ENCODE measurements around the gene ANKFN1.

The ANKFN1 gene

DNA sequence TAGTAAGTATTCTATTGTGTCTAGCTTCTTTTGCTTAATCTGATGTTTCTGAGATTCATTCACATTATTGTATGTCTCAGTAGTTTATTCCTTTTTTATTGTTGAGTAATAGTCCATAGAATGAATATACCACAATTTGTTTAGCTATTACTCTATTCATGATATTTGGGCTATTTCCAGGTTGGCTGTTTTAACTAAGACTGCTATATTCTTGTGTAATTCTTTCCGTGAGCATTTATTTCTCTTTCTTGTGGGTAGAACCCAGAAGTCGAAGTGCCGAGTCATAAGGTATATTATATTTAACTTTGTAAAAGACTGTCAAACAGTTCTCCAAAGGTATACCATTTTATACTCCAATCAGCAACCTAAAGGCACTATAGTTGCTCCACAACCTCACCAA lies 160.8 kb downstream of the ANKFN1 start:
- H3K36me3 ChIP-seq (replicated peaks; ENCODE audit: insufficient read depth, low read length): no peaks in the 10 kb centered on the region
- H3K4me3 ChIP-seq (ENCODE audit: low read length): no peak overlapping the region
- no peaks in the 10 kb centered on the region for H3K9me3 ChIP-seq (replicated peaks; ENCODE audit: insufficient read depth, low read length)
- H3F3A ChIP-seq (ENCODE audit: insufficient read depth, low read length): no peaks in the 10 kb centered on the region
- no peak for TF ChIP-seq EZH2phosphoT487 (IDR thresholded peaks at IDR 0.05; ENCODE audit: low read length)
- H3K9ac ChIP-seq (ENCODE audit: low read length): no peak overlapping the region
- no peak overlapping the region for H2AFZ ChIP-seq (ENCODE audit: low read length)
- H3K4me2 ChIP-seq (ENCODE audit: low read depth, low read length): no peak overlapping the region
- no peak overlapping the region for H3K27ac ChIP-seq (ENCODE audit: low read length)
- H3K79me2 ChIP-seq (ENCODE audit: low read length): no peaks in the 10 kb centered on the region
- no peak for DNase-seq
- no peaks in the 10 kb centered on the region for H3K4me1 ChIP-seq (ENCODE audit: low read length)
- H4K20me1 ChIP-seq (ENCODE audit: insufficient read depth, low read length): no peaks in the 10 kb centered on the region
- no peaks in the 10 kb centered on the region for H3K27me3 ChIP-seq (replicated peaks; ENCODE audit: insufficient read depth, low read length)
- H3K9me2 ChIP-seq (replicated peaks; ENCODE audit: insufficient read depth, low read length): no peaks in the 10 kb centered on the region

DNA sequence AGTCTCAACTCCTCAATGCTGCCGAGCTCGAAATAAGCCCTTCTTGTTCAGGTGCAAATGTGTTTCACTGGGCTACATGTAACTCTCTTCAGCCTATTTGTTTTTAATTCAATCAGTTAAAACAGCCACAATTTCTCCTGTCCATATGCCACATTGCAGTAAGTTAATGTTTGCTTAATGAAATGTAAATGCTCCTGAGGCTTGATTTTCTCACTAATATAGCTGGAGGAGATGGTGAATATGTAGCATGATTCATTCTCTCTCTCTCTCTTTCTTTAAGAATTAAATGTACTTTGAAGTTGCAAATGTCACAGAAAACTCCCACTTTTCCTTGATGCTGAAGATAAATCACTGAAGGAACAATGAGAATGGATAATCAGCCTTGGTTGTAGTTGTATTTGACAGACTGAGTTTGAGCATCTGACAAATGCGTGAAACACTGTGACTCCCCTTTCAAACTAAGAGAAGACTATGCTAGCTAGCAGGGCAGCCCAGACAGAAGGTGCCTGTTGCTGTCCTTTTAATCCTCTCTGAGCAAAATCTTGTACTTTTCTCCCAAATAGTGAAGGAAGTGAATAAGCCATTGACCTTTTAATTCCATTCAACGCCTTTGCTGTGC lies 161.8 kb downstream of the ANKFN1 start:
- Histone ChIP-seq H4K20me1 (ENCODE audit: insufficient read depth, low read length) (no peaks in the 10 kb centered on the region), H3K27ac (ENCODE audit: low read length) (no peak overlapping the region), H3K36me3 (replicated peaks; ENCODE audit: insufficient read depth, low read length) (no peaks in the 10 kb centered on the region), H3K9me2 (replicated peaks; ENCODE audit: insufficient read depth, low read length) (no peaks in the 10 kb centered on the region), H3K9ac (ENCODE audit: low read length) (no peak overlapping the region), H3F3A (ENCODE audit: insufficient read depth, low read length) (no peaks in the 10 kb centered on the region), H3K27me3 (replicated peaks; ENCODE audit: insufficient read depth, low read length) (no peaks in the 10 kb centered on the region), H2AFZ (ENCODE audit: low read length) (no peak overlapping the region), H3K79me2 (ENCODE audit: low read length) (no peaks in the 10 kb centered on the region), H3K9me3 (replicated peaks; ENCODE audit: insufficient read depth, low read length) (no peaks in the 10 kb centered on the region), H3K4me3 (ENCODE audit: low read length) (no peak overlapping the region), H3K4me1 (ENCODE audit: low read length) (no peaks in the 10 kb centered on the region), H3K4me2 (ENCODE audit: low read depth, low read length) (no peak overlapping the region)
- TF ChIP-seq, protein P1, sequence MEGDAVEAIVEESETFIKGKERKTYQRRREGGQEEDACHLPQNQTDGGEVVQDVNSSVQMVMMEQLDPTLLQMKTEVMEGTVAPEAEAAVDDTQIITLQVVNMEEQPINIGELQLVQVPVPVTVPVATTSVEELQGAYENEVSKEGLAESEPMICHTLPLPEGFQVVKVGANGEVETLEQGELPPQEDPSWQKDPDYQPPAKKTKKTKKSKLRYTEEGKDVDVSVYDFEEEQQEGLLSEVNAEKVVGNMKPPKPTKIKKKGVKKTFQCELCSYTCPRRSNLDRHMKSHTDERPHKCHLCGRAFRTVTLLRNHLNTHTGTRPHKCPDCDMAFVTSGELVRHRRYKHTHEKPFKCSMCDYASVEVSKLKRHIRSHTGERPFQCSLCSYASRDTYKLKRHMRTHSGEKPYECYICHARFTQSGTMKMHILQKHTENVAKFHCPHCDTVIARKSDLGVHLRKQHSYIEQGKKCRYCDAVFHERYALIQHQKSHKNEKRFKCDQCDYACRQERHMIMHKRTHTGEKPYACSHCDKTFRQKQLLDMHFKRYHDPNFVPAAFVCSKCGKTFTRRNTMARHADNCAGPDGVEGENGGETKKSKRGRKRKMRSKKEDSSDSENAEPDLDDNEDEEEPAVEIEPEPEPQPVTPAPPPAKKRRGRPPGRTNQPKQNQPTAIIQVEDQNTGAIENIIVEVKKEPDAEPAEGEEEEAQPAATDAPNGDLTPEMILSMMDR (IDR thresholded peaks at IDR 0.05; ENCODE audit: low read length): no peak
- no peak for TF ChIP-seq EZH2 (optimal IDR thresholded peaks at IDR 0.05; ENCODE audit: low read depth, low read length)
- TF ChIP-seq EZH2phosphoT487 (IDR thresholded peaks at IDR 0.05; ENCODE audit: low read length): no peak
- no peak for DNase-seq

DNA sequence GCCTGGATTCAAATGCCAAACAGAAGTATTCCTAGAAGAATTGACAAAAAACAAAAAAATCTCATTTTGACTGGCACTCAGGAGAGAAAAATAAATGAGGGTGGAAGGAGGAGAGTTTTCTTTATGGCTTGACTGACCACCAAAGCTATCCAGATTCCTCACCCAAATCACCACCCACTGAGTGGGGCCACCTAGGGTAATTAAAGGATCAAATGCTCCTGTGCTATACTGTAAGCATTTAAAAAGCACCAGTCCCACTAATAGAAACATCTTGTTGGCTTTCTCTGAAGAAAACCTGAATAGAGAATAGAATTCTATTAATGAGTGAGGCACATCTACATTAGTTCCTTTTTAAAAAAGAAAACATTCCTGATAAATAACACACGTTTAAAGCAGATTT lies 163.3 kb downstream of the ANKFN1 start:
- Histone ChIP-seq H3K27me3 (replicated peaks; ENCODE audit: insufficient read depth, low read length) (no peaks in the 10 kb centered on the region), H3K27ac (ENCODE audit: low read length) (no peak overlapping the region), H3K79me2 (ENCODE audit: low read length) (no peaks in the 10 kb centered on the region), H3F3A (ENCODE audit: insufficient read depth, low read length) (no peaks in the 10 kb centered on the region), H3K4me3 (ENCODE audit: low read length) (no peak overlapping the region), H3K9me3 (replicated peaks; ENCODE audit: insufficient read depth, low read length) (no peaks in the 10 kb centered on the region), H3K9ac (ENCODE audit: low read length) (no peak overlapping the region), H4K20me1 (ENCODE audit: insufficient read depth, low read length) (no peaks in the 10 kb centered on the region), H3K36me3 (replicated peaks; ENCODE audit: insufficient read depth, low read length) (no peaks in the 10 kb centered on the region), H3K4me2 (ENCODE audit: low read depth, low read length) (no peak overlapping the region), H3K9me2 (replicated peaks; ENCODE audit: insufficient read depth, low read length) (no peaks in the 10 kb centered on the region), H3K4me1 (ENCODE audit: low read length) (no peaks in the 10 kb centered on the region), H2AFZ (ENCODE audit: low read length) (no peak overlapping the region)
- TF ChIP-seq EZH2phosphoT487 (IDR thresholded peaks at IDR 0.05; ENCODE audit: low read length) (no peak), EZH2 (optimal IDR thresholded peaks at IDR 0.05; ENCODE audit: low read depth, low read length) (no peak)
- TF ChIP-seq, protein P1 (IDR thresholded peaks at IDR 0.05; ENCODE audit: low read length): no peak
- no peak for DNase-seq

DNA sequence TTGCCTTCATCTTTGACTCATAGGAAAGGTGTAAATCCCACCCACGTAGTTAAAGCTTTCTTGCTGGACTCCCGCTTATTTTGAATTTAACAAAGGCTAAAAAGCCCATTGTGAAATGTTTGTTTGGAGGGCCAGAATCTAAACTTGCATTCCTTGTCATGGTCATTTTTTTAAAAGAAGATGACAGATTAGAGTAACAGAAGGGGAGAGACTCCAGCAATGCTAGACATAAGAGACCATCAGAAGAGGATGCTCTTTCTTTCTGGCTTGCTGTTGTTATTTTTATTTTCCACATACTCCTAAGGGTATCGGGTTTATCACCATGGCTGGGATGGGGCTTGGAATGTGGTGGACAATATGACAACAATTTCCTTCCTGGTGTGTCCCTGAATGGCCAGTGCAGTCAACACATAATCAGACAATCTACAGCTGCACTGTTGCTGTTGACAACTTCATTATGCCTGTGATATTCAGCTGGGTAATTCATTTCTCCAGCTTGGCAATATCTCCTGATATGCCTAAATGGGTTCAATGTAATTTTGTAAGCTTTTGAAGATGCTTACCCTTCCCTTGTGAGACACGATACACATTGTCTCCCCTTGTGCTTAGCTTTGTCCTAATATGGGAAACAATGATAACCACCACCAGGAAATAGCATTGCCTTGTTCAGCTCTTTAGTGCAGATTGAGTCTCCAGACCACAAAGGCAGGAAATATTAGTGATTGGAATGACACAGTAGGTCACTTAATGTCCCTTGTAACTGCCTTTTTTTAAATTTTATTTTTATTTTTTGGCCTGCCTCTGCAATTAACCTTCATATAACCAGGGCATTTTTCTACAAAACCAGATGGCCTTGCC lies 164.3 kb downstream of the ANKFN1 start:
- no peak overlapping the region for H3K27ac ChIP-seq (ENCODE audit: low read length)
- no peaks in the 10 kb centered on the region for H4K20me1 ChIP-seq (ENCODE audit: insufficient read depth, low read length)
- no peak overlapping the region for H3K4me2 ChIP-seq (ENCODE audit: low read depth, low read length)
- no peaks in the 10 kb centered on the region for H3K9me2 ChIP-seq (replicated peaks; ENCODE audit: insufficient read depth, low read length)
- no peaks in the 10 kb centered on the region for H3K36me3 ChIP-seq (replicated peaks; ENCODE audit: insufficient read depth, low read length)
- H3K9me3 ChIP-seq (replicated peaks; ENCODE audit: insufficient read depth, low read length): no peaks in the 10 kb centered on the region
- H3K27me3 ChIP-seq (replicated peaks; ENCODE audit: insufficient read depth, low read length): no peaks in the 10 kb centered on the region
- no peak overlapping the region for H3K4me3 ChIP-seq (ENCODE audit: low read length)
- H3K9ac ChIP-seq (ENCODE audit: low read length): no peak overlapping the region
- H3K79me2 ChIP-seq (ENCODE audit: low read length): no peaks in the 10 kb centered on the region
- no peaks in the 10 kb centered on the region for H3F3A ChIP-seq (ENCODE audit: insufficient read depth, low read length)
- TF ChIP-seq EZH2 (optimal IDR thresholded peaks at IDR 0.05; ENCODE audit: low read depth, low read length) (no peak), EZH2phosphoT487 (IDR thresholded peaks at IDR 0.05; ENCODE audit: low read length) (no peak)
- TF ChIP-seq, protein P1 (IDR thresholded peaks at IDR 0.05; ENCODE audit: low read length): no peak
- no peak overlapping the region for H2AFZ ChIP-seq (ENCODE audit: low read length)
- DNase-seq: no peak
- no peaks in the 10 kb centered on the region for H3K4me1 ChIP-seq (ENCODE audit: low read length)

Data from MM.1S (cell line).